OCI-LY1 (cell line): ENCODE data around the gene REPS2.

Experiments used
- H2AFZ ChIP-seq: fragments of 200-600 bp; sonication (generic), shearing (Covaris generic); 2 replicates; pipeline ENCODE4 v1.6.0; 2014; ENCODE audit warnings: antibody characterized with exemption, mild to moderate bottlenecking, low read length
- H3F3A ChIP-seq: fragments of 200-600 bp; sonication (generic), shearing (Covaris generic); 2 replicates; pipeline ENCODE4 v1.6.0; 2014; ENCODE audit warnings: mild to moderate bottlenecking, antibody characterized with exemption, low read length, moderate library complexity; ENCODE audit not compliant: insufficient read depth
- H3K27ac ChIP-seq: fragments of 200-600 bp; sonication (generic); 2 replicates; pipeline ENCODE4 v1.5.1; 2014; ENCODE audit warnings: low read length, mixed run types, mild to moderate bottlenecking, low read depth; ENCODE audit not compliant: poor library complexity, severe bottlenecking
- H3K27me3 ChIP-seq: fragments of 200-600 bp; sonication (generic); 2 replicates; pipeline ENCODE4 v1.6.0; 2014; ENCODE audit warnings: antibody characterized with exemption, mild to moderate bottlenecking, low read length, moderate library complexity; ENCODE audit not compliant: insufficient read depth
- H3K36me3 ChIP-seq: fragments of 200-600 bp; sonication (generic); 2 replicates; pipeline ENCODE4 v1.6.1; 2014; ENCODE audit warnings: mild to moderate bottlenecking, antibody characterized with exemption, low read length, moderate library complexity, mixed read lengths; ENCODE audit not compliant: insufficient read depth
- H3K4me1 ChIP-seq: fragments of 200-600 bp; sonication (generic); 2 replicates; pipeline ENCODE4 v1.5.1; 2014; ENCODE audit warnings: mild to moderate bottlenecking, low read length, moderate library complexity; ENCODE audit not compliant: insufficient read depth, severe bottlenecking
- H3K4me2 ChIP-seq: fragments of 200-600 bp; sonication (generic), shearing (Covaris generic); 2 replicates; pipeline ENCODE4 v1.6.1; 2014; ENCODE audit warnings: low read length
- H3K4me3 ChIP-seq: fragments of 200-600 bp; sonication (generic); 2 replicates; pipeline ENCODE4 v1.5.1; 2014; ENCODE audit warnings: low read length, low read depth, mild to moderate bottlenecking, mixed read lengths; ENCODE audit not compliant: poor library complexity, severe bottlenecking
- H3K79me2 ChIP-seq: fragments of 200-600 bp; shearing (Covaris generic); 2 replicates; pipeline ENCODE4 v1.6.1; 2016; ENCODE audit warnings: mixed run types, low read length, mixed read lengths; ENCODE audit not compliant: insufficient read depth
- H3K9ac ChIP-seq: fragments of 200-600 bp; sonication (generic), shearing (Covaris generic); 2 replicates; pipeline ENCODE4 v1.6.1; 2014; ENCODE audit warnings: mild to moderate bottlenecking, low read length, mixed read lengths
- H3K9me2 ChIP-seq: fragments of 200-600 bp; sonication (generic), shearing (Covaris generic); 2 replicates; pipeline ENCODE4 v1.6.1; 2014; ENCODE audit warnings: low read depth, mild to moderate bottlenecking, low read length, mixed read lengths
- H3K9me3 ChIP-seq: fragments of 200-600 bp; shearing (Covaris generic); 2 replicates; pipeline ENCODE4 v1.6.1; 2014; ENCODE audit warnings: low read length, mixed read lengths
- H4K20me1 ChIP-seq: fragments of 200-600 bp; sonication (generic), shearing (Covaris generic); 2 replicates; pipeline ENCODE4 v1.6.0; 2016; ENCODE audit warnings: mild to moderate bottlenecking, low read length; ENCODE audit not compliant: insufficient read depth
- EZH2 ChIP-seq: fragments of 200-600 bp; sonication (generic), shearing (Covaris generic); IDR thresholded peaks from 2 replicates; pipeline ENCODE4 v1.8.0; 2017; ENCODE audit warnings: borderline replicate concordance, mixed run types, mild to moderate bottlenecking, antibody characterized with exemption, low read length, moderate library complexity, mixed read lengths
- TF ChIP-seq, protein P1 (sequence below): fragments of 200-600 bp; sonication (generic), shearing (Covaris generic); IDR thresholded peaks from 2 replicates; pipeline ENCODE4 v1.5.1; 2017; ENCODE audit warnings: mild to moderate bottlenecking, antibody characterized with exemption, low read length, moderate library complexity, mixed read lengths

REPS2 gene

DNA sequence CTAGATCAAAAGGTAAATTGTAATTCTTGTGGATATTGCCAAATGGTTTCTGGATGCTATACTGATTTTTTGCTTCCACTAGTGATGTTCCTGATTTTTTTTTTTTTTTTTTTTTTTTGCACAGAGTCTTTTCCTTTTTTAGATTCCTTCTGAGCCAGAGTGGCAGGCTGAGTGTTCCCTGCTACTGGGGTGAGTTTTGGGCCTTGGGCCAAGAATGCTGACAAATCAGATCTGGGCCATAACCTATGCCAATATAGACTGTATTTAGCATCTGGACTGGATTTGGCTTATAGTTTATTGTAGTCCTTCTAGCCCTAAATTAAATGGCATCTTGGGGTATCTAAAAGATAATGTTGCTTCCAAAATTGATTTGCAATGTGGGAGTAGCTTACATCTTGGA, 52.8 kb downstream of the REPS2 start:
- TF ChIP-seq EZH2: no peak
- TF ChIP-seq, protein P1, sequence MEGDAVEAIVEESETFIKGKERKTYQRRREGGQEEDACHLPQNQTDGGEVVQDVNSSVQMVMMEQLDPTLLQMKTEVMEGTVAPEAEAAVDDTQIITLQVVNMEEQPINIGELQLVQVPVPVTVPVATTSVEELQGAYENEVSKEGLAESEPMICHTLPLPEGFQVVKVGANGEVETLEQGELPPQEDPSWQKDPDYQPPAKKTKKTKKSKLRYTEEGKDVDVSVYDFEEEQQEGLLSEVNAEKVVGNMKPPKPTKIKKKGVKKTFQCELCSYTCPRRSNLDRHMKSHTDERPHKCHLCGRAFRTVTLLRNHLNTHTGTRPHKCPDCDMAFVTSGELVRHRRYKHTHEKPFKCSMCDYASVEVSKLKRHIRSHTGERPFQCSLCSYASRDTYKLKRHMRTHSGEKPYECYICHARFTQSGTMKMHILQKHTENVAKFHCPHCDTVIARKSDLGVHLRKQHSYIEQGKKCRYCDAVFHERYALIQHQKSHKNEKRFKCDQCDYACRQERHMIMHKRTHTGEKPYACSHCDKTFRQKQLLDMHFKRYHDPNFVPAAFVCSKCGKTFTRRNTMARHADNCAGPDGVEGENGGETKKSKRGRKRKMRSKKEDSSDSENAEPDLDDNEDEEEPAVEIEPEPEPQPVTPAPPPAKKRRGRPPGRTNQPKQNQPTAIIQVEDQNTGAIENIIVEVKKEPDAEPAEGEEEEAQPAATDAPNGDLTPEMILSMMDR: no peak
- Histone ChIP-seq H3K4me3 (no peak overlapping the region), H3K9ac (no peak overlapping the region), H3K4me1 (no peaks in the 10 kb centered on the region), H4K20me1 (no peaks in the 10 kb centered on the region), H3K4me2 (no peak overlapping the region), H3K36me3 (no peaks in the 10 kb centered on the region), H2AFZ (no peak overlapping the region), H3K79me2 (no peaks in the 10 kb centered on the region), H3K27ac (no peak overlapping the region), H3K9me3 (no peaks in the 10 kb centered on the region), H3F3A (no peaks in the 10 kb centered on the region), H3K27me3 (no peaks in the 10 kb centered on the region), H3K9me2 (no peaks in the 10 kb centered on the region)

DNA sequence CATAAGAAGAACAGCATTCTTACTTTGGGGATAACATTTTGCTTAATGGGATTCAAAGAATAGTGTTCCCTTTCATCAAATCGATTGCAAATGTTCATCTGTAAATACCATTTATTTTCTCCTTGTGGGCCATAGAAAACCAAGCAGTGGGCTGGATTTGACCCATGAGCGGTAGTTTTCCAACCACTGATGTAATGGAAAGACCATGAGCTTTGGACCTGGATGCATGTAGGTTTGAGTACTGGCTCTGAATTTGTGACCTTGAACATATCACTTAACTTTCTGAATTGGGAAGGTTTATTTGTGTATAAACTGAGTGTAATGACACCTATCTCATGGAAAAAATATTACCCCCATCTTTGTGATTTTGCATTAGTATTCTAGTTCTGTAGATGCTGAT, 54.3 kb downstream of the REPS2 start:
- TF ChIP-seq, protein P1: no peak
- TF ChIP-seq EZH2: no peak
- Histone ChIP-seq H3K4me3 (no peak overlapping the region), H2AFZ (no peak overlapping the region), H3K79me2 (no peaks in the 10 kb centered on the region), H3F3A (no peaks in the 10 kb centered on the region), H3K9me3 (no peaks in the 10 kb centered on the region), H4K20me1 (no peaks in the 10 kb centered on the region), H3K27ac (no peak overlapping the region), H3K9ac (no peak overlapping the region), H3K36me3 (no peaks in the 10 kb centered on the region), H3K4me2 (no peak overlapping the region), H3K4me1 (no peaks in the 10 kb centered on the region), H3K27me3 (no peaks in the 10 kb centered on the region), H3K9me2 (no peaks in the 10 kb centered on the region)

DNA sequence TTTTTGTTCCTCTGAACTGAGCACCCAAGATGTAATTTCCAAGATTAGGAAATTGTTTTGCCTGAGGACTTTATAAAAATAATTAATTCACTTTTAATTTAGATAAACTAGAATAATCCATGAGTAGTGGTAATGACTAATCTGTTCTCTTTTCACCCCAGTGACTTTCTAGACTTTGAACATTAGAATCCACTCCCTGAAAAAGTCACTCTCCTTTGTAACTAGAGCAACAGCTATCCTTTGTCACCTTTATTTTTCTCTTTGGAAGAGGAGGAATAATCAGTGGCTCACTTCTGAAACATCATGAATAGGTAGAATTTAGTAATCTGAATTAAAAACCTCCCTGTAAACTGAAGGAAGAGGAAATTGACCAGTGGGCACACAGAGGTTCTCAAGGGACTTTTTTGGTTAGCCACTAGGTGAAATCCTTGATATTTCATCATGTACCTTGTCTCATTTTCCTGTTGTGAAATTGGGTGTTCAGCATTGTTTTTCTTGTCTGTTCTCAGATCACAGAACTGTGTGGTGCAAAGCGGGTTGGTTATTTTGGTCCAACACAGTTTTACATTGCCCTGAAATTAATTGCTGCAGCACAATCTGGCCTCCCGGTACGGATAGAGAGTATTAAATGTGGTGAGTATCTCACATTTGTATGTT, 59.4 kb downstream of the REPS2 start:
- Histone ChIP-seq H3K9me2 (no peaks in the 10 kb centered on the region), H3K4me1 (no peaks in the 10 kb centered on the region), H3K27me3 (no peaks in the 10 kb centered on the region), H3K79me2 (no peaks in the 10 kb centered on the region), H3F3A (no peaks in the 10 kb centered on the region), H3K9me3 (no peaks in the 10 kb centered on the region), H3K4me2 (no peak overlapping the region), H4K20me1 (no peaks in the 10 kb centered on the region), H3K4me3 (no peak overlapping the region), H3K9ac (no peak overlapping the region), H3K36me3 (no peaks in the 10 kb centered on the region), H2AFZ (no peak overlapping the region), H3K27ac (no peak overlapping the region)
- no peak for TF ChIP-seq EZH2
- TF ChIP-seq, protein P1: no peak
